NT2/D1 (cell line): ENCODE measurements around the gene MYLK.

ENCODE experiments used
- SUZ12 ChIP-seq: IDR thresholded peaks from 2 replicates; pipeline ENCODE4 v1.6.1; 2011; ENCODE audit not compliant: insufficient read length, insufficient read depth; ENCODE audit errors: extremely low read depth
- YY1 ChIP-seq: IDR thresholded peaks from 2 replicates; pipeline ENCODE4 v1.6.1; 2011; ENCODE audit not compliant: insufficient read length, insufficient read depth

DNA sequence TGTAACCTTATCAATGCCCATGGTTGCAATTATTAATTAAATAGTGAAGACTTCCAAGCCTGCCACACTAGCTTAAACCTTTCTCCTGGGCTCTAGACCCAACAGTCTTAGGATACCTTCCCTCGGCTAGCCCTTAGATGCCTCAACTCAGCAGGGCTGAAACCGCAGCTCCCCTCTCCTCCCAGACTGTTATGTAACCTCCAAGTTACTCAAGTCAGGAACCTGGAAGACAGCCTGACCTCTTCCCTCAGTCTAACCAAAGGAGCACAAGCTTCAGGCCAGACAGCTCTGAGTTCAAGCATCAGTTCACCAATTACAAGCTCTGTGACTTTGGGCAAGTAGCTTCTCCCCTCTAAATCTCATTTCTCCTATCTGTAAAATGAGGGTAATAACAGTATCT, 228.7 kb downstream of the MYLK start:
- TF ChIP-seq YY1: no peak
- no peak for TF ChIP-seq SUZ12
